Measurements from ENCODE around the gene IL13. TPM values are rescaled to one million over a fixed set of nuclear protein-coding genes. Genes with fewer than 3 reads are reported as not detected.
"Not testable (repeated sequence)": the region's sequence is repeated elsewhere in the genome, so short reads cannot be mapped to it uniquely, and the experiment has no call there.

Gene IL13
- total RNA-seq, 2 experiments from 2014 or later: not detected

DNA sequence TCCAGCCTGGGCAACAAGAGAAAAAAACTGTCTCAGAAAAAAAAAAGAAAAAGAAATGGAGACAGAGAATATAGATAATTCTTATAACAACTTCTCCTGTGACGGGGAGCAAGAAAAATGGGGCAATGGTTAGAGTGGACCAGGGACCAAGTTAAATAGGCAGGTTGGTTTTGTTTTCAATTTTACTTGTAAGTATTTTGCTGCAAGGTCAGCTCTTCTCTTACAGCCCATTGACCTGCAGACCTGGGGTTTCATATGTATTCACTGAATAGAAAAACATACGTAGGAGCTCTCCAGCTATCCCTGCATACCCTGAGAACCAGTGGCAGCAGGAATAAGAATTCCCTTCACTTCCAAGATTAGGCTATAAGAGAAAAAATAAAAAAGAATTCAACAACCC lies 29.2 kb upstream of the IL13 start:
- Histone ChIP-seq H3K4me2 (ENCODE audit: low read length) (no peak overlapping the region), H2AFZ (ENCODE audit: low read length) (no peak overlapping the region), H3K4me3 (ENCODE audit: low read depth, low read length, poor library complexity, severe bottlenecking) (no peak overlapping the region), H3K27ac (ENCODE audit: low read depth, low read length, poor library complexity, severe bottlenecking) (no peak overlapping the region), H3K36me3 (ENCODE audit: insufficient read depth, low read length) (peaks cover 58% of the 10 kb centered on the region), H3K79me2 (ENCODE audit: insufficient read depth, low read depth, low read length) (no peaks in the 10 kb centered on the region), H4K20me1 (ENCODE audit: insufficient read depth, low read length) (no peaks in the 10 kb centered on the region), H3K9me2 (ENCODE audit: insufficient read depth, low read length) (no peaks in the 10 kb centered on the region), H3K4me1 (ENCODE audit: insufficient read depth, low read length, poor library complexity, severe bottlenecking) (no peaks in the 10 kb centered on the region), H3K9me3 (ENCODE audit: low read length) (no peaks in the 10 kb centered on the region)
- intact Hi-C loops (cut with micrococcal nuclease; ENCODE audit: unreplicated experiment): no loop called here
- DNase-seq (ENCODE audit: low spot score): no peak
- ChIA-PET CTCF (ENCODE audit: unreplicated experiment) (no interaction called here), POLR2A (no interaction called here)
- no peak for TF ChIP-seq EZH2phosphoT487 (IDR thresholded peaks at IDR 0.05; ENCODE audit: borderline replicate concordance, low read depth, low read length)
- TF ChIP-seq, protein P1, sequence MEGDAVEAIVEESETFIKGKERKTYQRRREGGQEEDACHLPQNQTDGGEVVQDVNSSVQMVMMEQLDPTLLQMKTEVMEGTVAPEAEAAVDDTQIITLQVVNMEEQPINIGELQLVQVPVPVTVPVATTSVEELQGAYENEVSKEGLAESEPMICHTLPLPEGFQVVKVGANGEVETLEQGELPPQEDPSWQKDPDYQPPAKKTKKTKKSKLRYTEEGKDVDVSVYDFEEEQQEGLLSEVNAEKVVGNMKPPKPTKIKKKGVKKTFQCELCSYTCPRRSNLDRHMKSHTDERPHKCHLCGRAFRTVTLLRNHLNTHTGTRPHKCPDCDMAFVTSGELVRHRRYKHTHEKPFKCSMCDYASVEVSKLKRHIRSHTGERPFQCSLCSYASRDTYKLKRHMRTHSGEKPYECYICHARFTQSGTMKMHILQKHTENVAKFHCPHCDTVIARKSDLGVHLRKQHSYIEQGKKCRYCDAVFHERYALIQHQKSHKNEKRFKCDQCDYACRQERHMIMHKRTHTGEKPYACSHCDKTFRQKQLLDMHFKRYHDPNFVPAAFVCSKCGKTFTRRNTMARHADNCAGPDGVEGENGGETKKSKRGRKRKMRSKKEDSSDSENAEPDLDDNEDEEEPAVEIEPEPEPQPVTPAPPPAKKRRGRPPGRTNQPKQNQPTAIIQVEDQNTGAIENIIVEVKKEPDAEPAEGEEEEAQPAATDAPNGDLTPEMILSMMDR (conservative IDR thresholded peaks at IDR 0.05; ENCODE audit: low read length): no peak
- no TSS peak for BruUV-seq (replicated peaks)

DNA sequence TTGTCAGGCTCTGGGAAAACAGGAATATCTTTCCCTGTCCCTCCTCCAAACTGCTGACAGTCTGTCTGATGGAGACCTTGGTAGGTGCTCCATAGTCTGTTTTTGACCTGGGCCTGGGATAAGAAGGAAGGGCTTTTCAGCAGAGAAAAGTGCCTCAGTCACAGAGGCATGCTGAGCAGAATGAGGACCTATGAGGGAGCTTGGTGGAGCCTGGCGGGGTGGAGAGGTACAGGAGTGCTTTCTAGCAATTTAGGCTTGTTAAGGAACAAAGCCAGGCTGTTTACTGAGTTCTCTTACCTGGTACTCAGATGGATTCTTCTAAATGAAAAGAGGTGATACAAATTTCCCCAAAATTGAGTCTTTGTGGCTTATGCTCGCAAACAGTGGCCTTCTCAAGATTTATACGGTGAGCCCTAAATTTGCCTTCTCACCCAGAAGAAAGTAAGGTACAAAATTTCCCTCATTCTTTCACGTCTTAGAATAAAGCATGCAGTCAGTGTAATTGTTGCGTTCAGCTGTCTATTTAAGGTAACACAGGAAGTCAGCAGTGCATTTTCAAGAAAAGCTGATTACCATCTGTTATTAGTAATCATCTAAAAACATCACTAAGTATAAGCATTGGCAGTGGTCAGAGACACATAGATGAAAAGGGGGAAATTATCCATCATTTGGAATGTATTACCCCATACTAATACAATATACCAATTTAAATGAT lies 28.6 kb upstream of the IL13 start:
- Histone ChIP-seq H3K36me3 (ENCODE audit: insufficient read depth, low read length) (peaks cover 53% of the 10 kb centered on the region), H4K20me1 (ENCODE audit: insufficient read depth, low read length) (no peaks in the 10 kb centered on the region), H3K9me3 (ENCODE audit: low read length) (no peaks in the 10 kb centered on the region), H3K27ac (ENCODE audit: low read depth, low read length, poor library complexity, severe bottlenecking) (no peak overlapping the region), H3K4me3 (ENCODE audit: low read depth, low read length, poor library complexity, severe bottlenecking) (no peak overlapping the region), H2AFZ (ENCODE audit: low read length) (no peak overlapping the region), H3K79me2 (ENCODE audit: insufficient read depth, low read depth, low read length) (no peaks in the 10 kb centered on the region), H3K4me2 (ENCODE audit: low read length) (no peak overlapping the region), H3K9me2 (ENCODE audit: insufficient read depth, low read length) (no peaks in the 10 kb centered on the region), H3K4me1 (ENCODE audit: insufficient read depth, low read length, poor library complexity, severe bottlenecking) (no peaks in the 10 kb centered on the region)
- ChIA-PET CTCF (ENCODE audit: unreplicated experiment) (no interaction called here), POLR2A (interaction anchor here (0.7 to 1.1 kb wide), 2 partner anchors 8 to 646 kb away, joined by 3 read pairs; no protein-coding TSS in a partner anchor)
- DNase-seq (ENCODE audit: low spot score): no peak
- BruUV-seq (replicated peaks): no TSS peak
- intact Hi-C loops (cut with micrococcal nuclease; ENCODE audit: unreplicated experiment): no loop called here
- TF ChIP-seq, protein P1 (conservative IDR thresholded peaks at IDR 0.05; ENCODE audit: low read length): no peak
- TF ChIP-seq EZH2phosphoT487 (IDR thresholded peaks at IDR 0.05; ENCODE audit: borderline replicate concordance, low read depth, low read length): no peak

DNA sequence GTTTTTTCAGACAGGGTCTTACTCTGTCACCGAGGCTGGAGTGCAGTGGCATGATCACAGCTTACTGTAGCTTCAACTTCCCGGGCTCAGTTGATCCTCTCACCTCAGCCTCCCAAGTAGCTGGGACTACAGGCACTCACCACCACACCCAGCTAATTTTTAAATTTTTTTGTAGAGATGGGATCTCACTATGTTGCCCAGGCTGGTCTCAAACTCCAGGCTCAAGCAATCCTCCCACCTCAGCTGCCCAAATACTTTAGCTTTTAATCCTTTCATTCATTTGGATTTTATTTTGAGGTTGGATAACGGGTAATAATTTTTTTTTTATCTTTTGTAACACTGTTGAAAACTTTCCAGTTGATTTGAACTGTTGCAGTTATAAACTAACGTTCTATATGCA lies 24.4 kb upstream of the IL13 start:
- intact Hi-C loops (cut with micrococcal nuclease; ENCODE audit: unreplicated experiment): loop anchor here (5.0 kb wide), 1 partner anchor 106 kb away; no protein-coding TSS in a partner anchor
- H3K27ac ChIP-seq (ENCODE audit: low read depth, low read length, poor library complexity, severe bottlenecking); DNase-seq (ENCODE audit: low spot score); H3K9me3 ChIP-seq (ENCODE audit: low read length); BruUV-seq (replicated peaks); H2AFZ ChIP-seq (ENCODE audit: low read length); H3K79me2 ChIP-seq (ENCODE audit: insufficient read depth, low read depth, low read length); H3K4me1 ChIP-seq (ENCODE audit: insufficient read depth, low read length, poor library complexity, severe bottlenecking); H3K4me2 ChIP-seq (ENCODE audit: low read length); H4K20me1 ChIP-seq (ENCODE audit: insufficient read depth, low read length); H3K9me2 ChIP-seq (ENCODE audit: insufficient read depth, low read length); H3K4me3 ChIP-seq (ENCODE audit: low read depth, low read length, poor library complexity, severe bottlenecking); CTCF ChIA-PET (ENCODE audit: unreplicated experiment): not testable (repeated sequence)
- POLR2A ChIA-PET: interaction anchor here (0.6 to 1.2 kb wide), 6 partner anchors 7 to 386 kb away, joined by 3 to 8 read pairs (median 4); no protein-coding TSS in a partner anchor
- H3K36me3 ChIP-seq (ENCODE audit: insufficient read depth, low read length): peaks cover 69% of the 10 kb centered on the region
